ENCODE measurements around the gene NUDT13. TPM values are rescaled to one million over a fixed set of nuclear protein-coding genes. Genes with fewer than 3 reads are reported as not detected.

NUDT13 gene
- polyA plus RNA-seq (2011; rRNA removed) (4.9 TPM in 2 replicates), polyA plus RNA-seq (2017; fragmentation: RNase III; extraction: RNeasy Plus Mini Kit Qiagen cat#74134 plus additional on column Dnase treatment) (3.5 to 4.3 TPM (median 3.8 TPM) in 3 replicates), polyA minus RNA-seq (2011; rRNA and poly(A)+ RNA removed) (1.1 and 2.7 TPM in 2 replicates)
- polyA plus RNA-seq (2012; cell fraction: cytosol; rRNA removed): 2.6 and 2.7 TPM in 2 replicates
- 1.8 and 4.5 TPM in 2 replicates for polyA plus RNA-seq (2012; cell fraction: nucleus; rRNA removed)

GRCh38 chr10:73110345-73110849 is at the start of gene NUDT13:
Gene NUDT13 (plus strand): TSS chr10:73110455. CDS start chr10:73114366, 3,911 bp downstream.
- DNase-seq (ENCODE audit: low read depth in 1 of 2, low spot score in 1 of 2) (peak; percentile 77 to 84), ATAC-seq (peak; percentile 98 to 100), FAIRE-seq (peak; percentile 86)
- ChIA-PET CTCF (interaction anchor here (0.6 to 3.6 kb wide), 10 partner anchors 10 to 513 kb away, joined by 3 to 22 read pairs (median 4); partner anchors contain the start of gene P4HA1), POLR2A (interaction anchor here (0.6 to 3.5 kb wide), 6 partner anchors 13 to 850 kb away, joined by 3 to 55 read pairs (median 3); partner anchors contain the start of genes DNAJB12, DNAJC9 and P4HA1)
- TF ChIP-seq MAX (IDR thresholded peaks at IDR 0.05) (peak; percentile 49; the same call in 1 of the 2 replicates), ZFP36 (IDR thresholded peaks at IDR 0.05; ENCODE audit: borderline replicate concordance, partially characterized antibody) (no peak), JUN (IDR thresholded peaks at IDR 0.05) (peak; percentile 19 to 52; a peak in 1 of 5 replicates)
- Histone ChIP-seq H3K9me3 (no peaks in the 10 kb centered on the region), H3K4me1 (peaks cover 18% of the 10 kb centered on the region; the same call in 2 of the 3 replicates), H3K4me3 (peak within 1 kb of the TSS; percentile 65), H3K4me2 (peak within 1 kb of the TSS; percentile 87), H3K27ac (peak within 1 kb of the TSS; percentile 87 to 89)
- 0% methylated on average over 5 of the region's 5 CpGs for WGBS (ENCODE audit: missing lambda C conversion rate)

GRCh38 chr10:73060738-73061635 is 49.3 kb upstream of the NUDT13 start:
- 18% methylated on average over 5 of the region's 5 CpGs for WGBS (ENCODE audit: missing lambda C conversion rate)
- FAIRE-seq (no peak), DNase-seq (ENCODE audit: low read depth in 1 of 2, low spot score in 1 of 2) (peak; percentile 47 to 50), ATAC-seq (peak; percentile 74 to 86; a peak in 5 of 6 replicates)
- ChIA-PET CTCF (interaction anchor here (0.5 to 2.4 kb wide), 27 partner anchors 8 to 722 kb away, joined by 3 to 15 read pairs (median 4); no protein-coding TSS in a partner anchor), POLR2A (no interaction called here)
- Histone ChIP-seq H3K4me1 (no peaks in the 10 kb centered on the region), H3K9me3 (no peaks in the 10 kb centered on the region), H3K27ac (no peak overlapping the region), H3K4me3 (no peak overlapping the region), H3K4me2 (no peak overlapping the region)
- TF ChIP-seq ATOH8 (CRISPR knock-in tag; IDR thresholded peaks at IDR 0.05; ENCODE audit: low read depth) (no peak), ZSCAN20 (CRISPR knock-in tag; IDR thresholded peaks at IDR 0.05) (no peak), CTCF (IDR thresholded peaks at IDR 0.05) (peak; percentile 76), MAFK (IDR thresholded peaks at IDR 0.05; ENCODE audit: partially characterized antibody) (no peak), MAX (IDR thresholded peaks at IDR 0.05) (no peak), HOXB5 (CRISPR knock-in tag; IDR thresholded peaks at IDR 0.05) (0 out of 2 replicates have a peak, but pooled peaks have one; percentile 29), RCOR1 (IDR thresholded peaks at IDR 0.05; ENCODE audit: low read depth, low read length) (no peak), REST (IDR thresholded peaks at IDR 0.05) (no peak), POLR2AphosphoS2 (conservative IDR thresholded peaks at IDR 0.05; ENCODE audit: low read length) (no peak), USF2 (IDR thresholded peaks at IDR 0.05) (no peak), HEYL (CRISPR knock-in tag; IDR thresholded peaks at IDR 0.05) (no peak), RAD21 (conservative IDR thresholded peaks at IDR 0.05 in 1 of 2, IDR thresholded peaks at IDR 0.05 in 1 of 2) (peak; percentile 70 to 75), KDM5A (IDR thresholded peaks at IDR 0.05) (no peak), SMC3 (IDR thresholded peaks at IDR 0.05) (peak; percentile 44; the same call in 1 of the 3 replicates), HMGXB4 (CRISPR knock-in tag; IDR thresholded peaks at IDR 0.05; ENCODE audit: borderline replicate concordance) (no peak), FOXS1 (CRISPR knock-in tag; IDR thresholded peaks at IDR 0.05) (no peak), JUN (IDR thresholded peaks at IDR 0.05) (no peak), E2F6 (IDR thresholded peaks at IDR 0.05; ENCODE audit: borderline replicate concordance, low read depth) (no peak), FOSB (CRISPR knock-in tag; IDR thresholded peaks at IDR 0.05) (no peak), RARB (CRISPR knock-in tag; IDR thresholded peaks at IDR 0.05) (no peak)
